NT2/D1 (cell line): ENCODE measurements around the gene MADD.

Source experiments
- SUZ12 ChIP-seq: IDR thresholded peaks from 2 replicates; pipeline ENCODE4 v1.6.1; 2011; ENCODE audit not compliant: insufficient read length, insufficient read depth; ENCODE audit errors: extremely low read depth
- YY1 ChIP-seq: IDR thresholded peaks from 2 replicates; pipeline ENCODE4 v1.6.1; 2011; ENCODE audit not compliant: insufficient read length, insufficient read depth
- ZNF274 ChIP-seq: IDR thresholded peaks from 2 replicates; pipeline ENCODE4 v1.6.1; 2011; ENCODE audit warnings: mild to moderate bottlenecking, low read depth, low read length

GRCh38 chr11:47264521-47264920, 5.4 kb upstream of the MADD start:
- no peak for TF ChIP-seq YY1
- TF ChIP-seq ZNF274: no peak
- no peak for TF ChIP-seq SUZ12
